ENCODE measurements around the gene IFNA6. TPM values are rescaled to one million over a fixed set of nuclear protein-coding genes. Genes with fewer than 3 reads are reported as not detected.

IFNA6 gene
- total and polyA plus RNA-seq, 2 of the 4 experiments (the other 2 are of a cell fraction) = not detected

DNA sequence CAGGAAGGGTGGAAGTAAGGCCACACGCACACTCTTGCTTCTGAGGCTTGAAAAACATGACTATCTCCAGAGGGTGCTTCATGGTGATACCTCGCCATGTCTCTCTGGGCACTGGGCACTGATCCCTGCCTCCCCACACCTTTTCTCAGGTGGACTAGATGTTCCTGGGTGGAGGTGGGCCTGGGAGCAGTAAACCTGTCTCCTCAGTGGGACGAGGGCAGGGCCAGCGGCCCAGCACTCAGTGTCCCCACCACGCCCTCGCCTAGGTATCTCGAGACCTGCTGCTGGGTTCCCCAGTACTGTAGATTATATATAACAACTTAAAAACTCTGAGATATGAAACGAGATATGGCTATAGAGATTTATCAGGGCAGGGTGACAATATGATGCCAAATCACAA lies 11.6 kb upstream of the IFNA6 start:
- H4K5ac ChIP-seq (ENCODE audit: low read depth, low read length) = no peak overlapping the region
- no peak overlapping the region for H4K8ac ChIP-seq (ENCODE audit: low read depth in 2 of 2, low read length in 2 of 2)
- ATAC-seq (ENCODE audit: low read depth) = no peak
- H2AFZ ChIP-seq (replicated peaks; ENCODE audit: low read length, poor library complexity) = no peak overlapping the region
- no peaks in the 10 kb centered on the region for H3K4me1 ChIP-seq (ENCODE audit: control insufficient read depth, insufficient read depth, low read length)
- no peaks in the 10 kb centered on the region for H4K20me1 ChIP-seq (ENCODE audit: insufficient read depth, low read length)
- dilution Hi-C loops (cut with HindIII; ENCODE audit: low sequenced_read_pairs, unreplicated experiment) (no loop called here), intact Hi-C loops (cut with micrococcal nuclease) (no loop called here), in situ Hi-C loops (cut with MboI; ENCODE audit: low sequenced_read_pairs) (no loop called here)
- no peak overlapping the region for H2BK20ac ChIP-seq (ENCODE audit: low read depth, low read length)
- BruUV-seq (replicated peaks) = no TSS peak
- no CpG with 5 or more reads among the region's 8 CpGs for WGBS, 2 experiments (ENCODE audit: extremely low coverage in 2 of 2, insufficient read length in 1 of 2)
- H3K79me1 ChIP-seq (ENCODE audit: low read depth in 1 of 2, low read length in 2 of 2) = no peaks in the 10 kb centered on the region
- H3K27ac ChIP-seq (ENCODE audit: insufficient read depth, low read length) = no peak overlapping the region
- H2AK9ac ChIP-seq (replicated peaks; ENCODE audit: low read depth, low read length, poor library complexity) = no peak overlapping the region
- H3K9me1 ChIP-seq (ENCODE audit: insufficient read depth, low read length) = no peaks in the 10 kb centered on the region
- CTCF ChIA-PET = no interaction called here
- H3K9ac ChIP-seq (ENCODE audit: low read depth, low read length) = no peak overlapping the region
- H4K91ac ChIP-seq (ENCODE audit: insufficient read depth, low read depth, low read length) = no peak overlapping the region
- no peak overlapping the region for H2AK5ac ChIP-seq (ENCODE audit: low read depth, low read length)
- H3K14ac ChIP-seq (replicated peaks; ENCODE audit: low read depth, low read length) = no peak overlapping the region
- TF ChIP-seq RAD21 (IDR thresholded peaks at IDR 0.05; ENCODE audit: low read length) (no peak), SMC3 (IDR thresholded peaks at IDR 0.05; ENCODE audit: low read depth, low read length) (no peak), MAFK (IDR thresholded peaks at IDR 0.05; ENCODE audit: low read depth, low read length) (no peak), RCOR1 (IDR thresholded peaks at IDR 0.05; ENCODE audit: insufficient replicate concordance, low read length) (no peak), POLR2A (IDR thresholded peaks at IDR 0.05; ENCODE audit: low read depth, low read length) (no peak), CEBPB (IDR thresholded peaks at IDR 0.05; ENCODE audit: low read depth, low read length) (no peak), CHD1 (IDR thresholded peaks at IDR 0.05; ENCODE audit: low read depth, low read length) (no peak), FOS (IDR thresholded peaks at IDR 0.05; ENCODE audit: low read depth, low read length) (no peak), MXI1 (IDR thresholded peaks at IDR 0.05; ENCODE audit: borderline replicate concordance, low read depth, low read length) (no peak), MAZ (IDR thresholded peaks at IDR 0.05; ENCODE audit: borderline replicate concordance, low read depth, low read length) (no peak), BHLHE40 (IDR thresholded peaks at IDR 0.05; ENCODE audit: low read depth, low read length) (no peak), RFX5 (IDR thresholded peaks at IDR 0.05; ENCODE audit: low read depth, low read length) (no peak), NFE2L2 (IDR thresholded peaks at IDR 0.05; ENCODE audit: low read depth, low read length) (no peak)
- TF ChIP-seq, protein P1, sequence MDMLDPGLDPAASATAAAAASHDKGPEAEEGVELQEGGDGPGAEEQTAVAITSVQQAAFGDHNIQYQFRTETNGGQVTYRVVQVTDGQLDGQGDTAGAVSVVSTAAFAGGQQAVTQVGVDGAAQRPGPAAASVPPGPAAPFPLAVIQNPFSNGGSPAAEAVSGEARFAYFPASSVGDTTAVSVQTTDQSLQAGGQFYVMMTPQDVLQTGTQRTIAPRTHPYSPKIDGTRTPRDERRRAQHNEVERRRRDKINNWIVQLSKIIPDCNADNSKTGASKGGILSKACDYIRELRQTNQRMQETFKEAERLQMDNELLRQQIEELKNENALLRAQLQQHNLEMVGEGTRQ (IDR thresholded peaks at IDR 0.05; ENCODE audit: low read depth, low read length) = no peak
- TF ChIP-seq, protein P2, sequence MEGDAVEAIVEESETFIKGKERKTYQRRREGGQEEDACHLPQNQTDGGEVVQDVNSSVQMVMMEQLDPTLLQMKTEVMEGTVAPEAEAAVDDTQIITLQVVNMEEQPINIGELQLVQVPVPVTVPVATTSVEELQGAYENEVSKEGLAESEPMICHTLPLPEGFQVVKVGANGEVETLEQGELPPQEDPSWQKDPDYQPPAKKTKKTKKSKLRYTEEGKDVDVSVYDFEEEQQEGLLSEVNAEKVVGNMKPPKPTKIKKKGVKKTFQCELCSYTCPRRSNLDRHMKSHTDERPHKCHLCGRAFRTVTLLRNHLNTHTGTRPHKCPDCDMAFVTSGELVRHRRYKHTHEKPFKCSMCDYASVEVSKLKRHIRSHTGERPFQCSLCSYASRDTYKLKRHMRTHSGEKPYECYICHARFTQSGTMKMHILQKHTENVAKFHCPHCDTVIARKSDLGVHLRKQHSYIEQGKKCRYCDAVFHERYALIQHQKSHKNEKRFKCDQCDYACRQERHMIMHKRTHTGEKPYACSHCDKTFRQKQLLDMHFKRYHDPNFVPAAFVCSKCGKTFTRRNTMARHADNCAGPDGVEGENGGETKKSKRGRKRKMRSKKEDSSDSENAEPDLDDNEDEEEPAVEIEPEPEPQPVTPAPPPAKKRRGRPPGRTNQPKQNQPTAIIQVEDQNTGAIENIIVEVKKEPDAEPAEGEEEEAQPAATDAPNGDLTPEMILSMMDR (conservative IDR thresholded peaks at IDR 0.05; ENCODE audit: low read depth, low read length) = no peak
- TF ChIP-seq, protein P3, sequence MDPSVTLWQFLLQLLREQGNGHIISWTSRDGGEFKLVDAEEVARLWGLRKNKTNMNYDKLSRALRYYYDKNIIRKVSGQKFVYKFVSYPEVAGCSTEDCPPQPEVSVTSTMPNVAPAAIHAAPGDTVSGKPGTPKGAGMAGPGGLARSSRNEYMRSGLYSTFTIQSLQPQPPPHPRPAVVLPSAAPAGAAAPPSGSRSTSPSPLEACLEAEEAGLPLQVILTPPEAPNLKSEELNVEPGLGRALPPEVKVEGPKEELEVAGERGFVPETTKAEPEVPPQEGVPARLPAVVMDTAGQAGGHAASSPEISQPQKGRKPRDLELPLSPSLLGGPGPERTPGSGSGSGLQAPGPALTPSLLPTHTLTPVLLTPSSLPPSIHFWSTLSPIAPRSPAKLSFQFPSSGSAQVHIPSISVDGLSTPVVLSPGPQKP (IDR thresholded peaks at IDR 0.05; ENCODE audit: borderline replicate concordance, low read depth, low read length) = no peak
- H2BK5ac ChIP-seq (ENCODE audit: low read depth, low read length, poor library complexity, severe bottlenecking) = no peak overlapping the region
- no peak overlapping the region for H3K4ac ChIP-seq (ENCODE audit: low read depth, low read length)
- no peak overlapping the region for H3K23ac ChIP-seq (ENCODE audit: low read depth, low read length)
- POLR2A ChIA-PET (ENCODE audit: unreplicated experiment) = no interaction called here
- no peak for DNase-seq
- H3K4me2 ChIP-seq (ENCODE audit: low read depth, low read length) = no peak overlapping the region
- H3K36me3 ChIP-seq (ENCODE audit: control insufficient read depth, insufficient read depth, low read length) = no peaks in the 10 kb centered on the region
- H3K27me3 ChIP-seq (ENCODE audit: control insufficient read depth, insufficient read depth, low read length) = peaks cover 12% of the 10 kb centered on the region
- H3K9me3 ChIP-seq (ENCODE audit: control insufficient read depth, insufficient read depth, low read length) = no peaks in the 10 kb centered on the region
- H3K56ac ChIP-seq (ENCODE audit: extremely low read depth, insufficient read depth, low read length) = no peak overlapping the region
- no peak overlapping the region for H3K18ac ChIP-seq (ENCODE audit: low read depth, low read length)
- H3K4me3 ChIP-seq (ENCODE audit: insufficient read depth, low read depth, low read length) = no peak overlapping the region
- H2BK15ac ChIP-seq (ENCODE audit: low read depth, low read length) = no peak overlapping the region
- H2BK120ac ChIP-seq (ENCODE audit: low read depth, low read length) = no peak overlapping the region

Data from IMR-90 (cell line).